COR-L47 (cell line): Measurements from ENCODE around the gene PRKCA.

Experiments
- DNase-seq: peaks from one replicate; lab custom pipeline; 2025; lab: John Stamatoyannopoulos, UW

PRKCA gene

GRCh38 chr17:66414561-66415175, 112.3 kb downstream of the PRKCA start:
- DNase-seq = no peak

DNA sequence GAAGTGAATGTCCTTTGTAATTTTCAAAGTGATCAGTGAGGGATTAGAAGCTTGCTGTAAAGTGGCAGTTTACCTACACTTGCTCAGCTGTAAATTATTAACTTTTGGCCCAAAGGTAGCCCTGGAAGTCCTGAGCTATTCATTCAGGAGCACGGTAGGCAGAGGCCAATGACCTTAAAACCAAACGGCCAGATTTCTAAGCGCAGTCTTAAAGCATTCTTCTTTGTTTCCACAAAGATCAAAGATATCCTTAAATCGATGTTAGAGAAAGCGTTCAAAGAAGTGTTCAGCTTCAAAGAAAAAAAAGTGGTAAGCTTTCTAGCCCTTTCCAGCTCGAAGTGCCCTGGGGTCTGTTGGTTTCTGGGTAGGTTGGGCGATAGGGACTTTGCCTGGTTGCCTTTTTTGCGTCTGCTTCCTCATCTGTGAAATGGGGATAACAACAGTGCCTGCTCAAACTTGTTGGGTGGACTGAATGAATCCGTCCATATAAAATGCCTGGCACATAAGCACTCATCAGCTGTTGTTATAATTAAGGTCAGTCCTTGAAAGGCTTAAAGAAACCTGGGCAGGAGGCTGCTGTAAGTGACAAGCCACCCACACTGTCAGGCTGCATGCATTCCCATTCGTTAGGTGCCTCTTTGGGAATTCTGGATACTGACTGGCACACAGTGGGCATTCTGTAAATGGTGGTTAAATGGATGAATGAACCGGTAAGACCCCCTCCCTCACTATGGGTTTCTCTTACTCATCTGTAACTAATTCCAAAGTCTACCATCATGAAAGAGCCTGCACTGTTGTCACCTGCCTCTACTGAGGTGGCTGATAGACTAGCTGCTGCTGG, 113.2 kb downstream of the PRKCA start:
- DNase-seq = no peak

GRCh38 chr17:66416207-66416940, 114.0 kb downstream of the PRKCA start:
- peak; percentile 63 for DNase-seq

GRCh38 chr17:66417300-66417719, 114.9 kb downstream of the PRKCA start:
- peak; percentile 8 for DNase-seq

DNA sequence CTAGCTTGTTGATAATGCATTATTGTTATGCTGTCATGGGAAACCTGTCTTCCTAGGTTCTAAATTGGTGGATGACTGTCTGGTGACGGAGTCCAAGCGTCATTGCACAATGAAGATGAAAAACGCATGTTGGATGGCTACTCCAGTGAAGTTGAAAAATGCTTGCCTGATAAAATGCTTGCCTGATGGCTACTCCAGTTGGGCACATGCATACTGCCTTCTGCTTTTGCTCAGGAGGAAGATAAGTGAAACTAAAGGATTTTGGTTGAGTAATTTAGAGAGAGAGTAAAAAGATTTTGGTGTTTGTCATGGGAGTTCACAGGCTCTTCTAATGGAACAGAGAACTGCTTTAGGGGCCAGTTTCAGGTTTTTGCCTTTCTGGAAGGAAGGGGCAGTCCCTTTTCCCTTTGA, 118.6 kb downstream of the PRKCA start:
- DNase-seq = no peak

DNA sequence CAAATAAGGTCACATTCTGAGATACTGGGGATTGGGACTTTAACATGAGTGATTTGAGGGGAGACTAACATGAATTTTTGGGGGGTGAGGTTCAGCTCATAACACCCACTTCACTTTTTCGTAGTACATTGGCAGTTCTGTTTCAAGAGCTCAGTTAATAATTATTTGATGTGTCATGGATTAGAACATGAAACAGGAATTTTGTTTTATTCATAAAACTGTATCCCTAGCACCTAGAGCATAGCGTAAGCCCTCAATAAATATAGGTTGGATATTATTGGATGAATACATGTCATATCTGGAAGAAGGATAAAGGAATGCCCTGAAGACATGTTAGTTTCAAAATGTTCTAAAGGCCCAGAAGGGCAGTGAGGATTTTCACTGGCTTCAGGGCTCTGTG, 119.8 kb downstream of the PRKCA start:
- DNase-seq = no peak

GRCh38 chr17:66423056-66423955, 120.9 kb downstream of the PRKCA start:
- no peak for DNase-seq

- DNase-seq = no peak
Measured at GRCh38 chr17:66425756-66426396, 123.5 kb downstream of the PRKCA start.

DNA sequence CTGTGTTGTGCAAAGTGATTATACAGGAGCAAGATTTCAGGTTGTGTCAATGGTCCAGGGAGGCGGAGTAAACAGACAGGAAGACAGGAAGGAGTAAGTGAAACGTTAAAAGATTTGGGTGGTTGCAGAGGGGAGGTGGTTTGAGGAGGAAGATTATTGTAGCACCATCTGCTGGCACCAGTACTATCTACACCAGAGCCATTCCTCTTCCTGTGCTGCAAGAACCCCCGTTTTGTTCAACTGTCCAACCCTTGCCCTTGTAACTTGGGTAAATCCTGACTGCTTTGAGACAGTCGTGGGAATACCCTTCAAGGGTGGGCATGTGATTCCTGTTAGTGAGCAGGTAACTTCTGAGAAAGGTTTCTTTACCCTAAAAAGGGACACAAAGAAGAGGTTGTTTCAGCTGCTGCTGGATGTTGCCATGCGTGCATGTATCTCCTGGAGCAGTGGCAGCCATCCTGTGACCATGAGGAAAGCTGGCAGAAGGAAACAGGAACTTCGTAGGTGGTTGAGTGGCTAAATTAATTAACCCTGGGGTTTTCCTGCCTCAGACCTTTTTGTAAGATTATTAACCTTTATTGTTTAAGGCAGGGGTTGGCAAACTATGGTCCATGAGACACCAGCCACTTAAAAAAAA, 124.1 kb downstream of the PRKCA start:
- peak; percentile 18 for DNase-seq

GRCh38 chr17:66427134-66427533, 124.7 kb downstream of the PRKCA start:
- no peak for DNase-seq

DNA sequence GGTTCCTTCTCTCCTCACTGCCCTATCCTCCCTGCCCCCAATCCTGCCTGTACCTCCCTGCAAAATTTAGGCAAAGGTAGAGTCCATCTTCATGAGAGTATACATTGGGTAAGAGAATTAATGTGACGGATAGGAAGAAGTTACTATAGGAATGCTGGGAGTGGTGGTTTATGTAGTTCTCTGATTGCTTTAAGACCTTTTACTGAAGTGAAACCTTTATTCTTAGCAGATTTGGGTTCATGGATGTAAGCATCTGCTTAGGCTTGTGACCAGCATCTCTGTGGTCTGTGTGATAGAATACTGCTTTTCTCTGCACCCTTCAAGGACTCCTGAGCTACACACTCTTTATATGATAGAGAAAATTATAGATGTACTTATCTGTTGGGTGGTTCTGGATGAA, 127.3 kb downstream of the PRKCA start:
- DNase-seq = no peak

DNA sequence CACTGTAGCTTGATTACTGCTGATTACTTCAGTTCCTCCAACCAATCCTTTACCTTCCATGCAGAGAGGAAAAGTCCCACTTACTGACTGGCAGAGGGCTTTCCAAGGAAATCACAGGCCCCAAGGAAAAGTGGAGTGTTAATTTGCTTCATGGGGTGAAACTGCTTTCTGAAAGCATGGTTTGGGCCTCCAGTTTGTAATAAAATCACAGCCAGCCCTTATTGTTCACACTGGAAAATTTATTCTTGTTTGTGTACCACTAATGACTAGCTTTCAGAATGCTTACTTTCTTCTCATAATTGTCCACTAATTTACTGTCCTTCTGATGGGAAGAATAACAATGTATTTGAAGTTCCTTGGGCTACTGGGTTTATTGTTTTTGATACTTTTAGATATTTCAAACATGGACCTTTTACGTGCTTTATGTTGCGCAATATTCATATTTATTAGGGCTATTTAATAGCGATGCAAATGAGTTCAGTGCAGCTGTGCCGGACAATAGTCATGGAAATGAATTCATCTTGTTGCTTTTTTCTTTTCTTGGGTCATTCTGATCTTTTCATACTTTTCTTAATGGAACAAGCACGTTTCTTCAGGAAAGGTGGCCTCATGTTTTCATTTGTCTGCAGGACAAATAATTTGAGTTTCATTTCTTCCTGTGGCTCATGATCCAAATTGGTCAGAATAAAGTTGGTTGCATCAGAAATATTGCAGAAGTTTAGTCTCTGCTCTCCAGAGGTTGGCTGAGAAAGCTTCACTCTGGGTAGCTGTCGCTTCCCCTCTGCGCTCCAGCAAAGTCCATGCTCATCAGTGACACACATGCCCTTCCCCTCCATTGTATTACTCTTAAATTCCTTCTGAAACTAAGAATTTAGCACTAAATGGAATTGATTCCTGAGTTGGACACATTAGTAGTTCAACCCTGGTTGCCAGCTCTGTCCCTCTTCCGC, 128.7 kb downstream of the PRKCA start:
- peak; percentile 8 for DNase-seq

DNA sequence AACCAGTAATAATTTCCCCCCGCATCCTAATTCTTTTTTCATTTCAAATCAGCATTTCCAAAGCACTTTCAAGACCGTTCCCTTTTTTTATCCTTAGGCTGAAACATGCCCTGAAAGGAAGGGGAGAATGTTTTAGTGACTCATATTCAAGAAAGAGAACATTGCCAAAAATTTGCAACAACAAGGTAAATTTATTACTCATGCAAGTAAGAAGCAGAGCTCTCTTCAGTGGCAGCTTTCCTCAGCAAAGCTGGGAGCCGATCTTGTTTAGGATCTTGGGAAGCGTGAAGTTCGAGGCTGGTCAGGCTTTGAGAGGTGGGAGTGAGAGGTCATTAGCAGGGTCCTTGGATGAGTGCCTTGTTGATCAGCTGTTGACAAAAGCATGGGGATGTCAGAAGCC, 129.5 kb downstream of the PRKCA start:
- DNase-seq = no peak

DNA sequence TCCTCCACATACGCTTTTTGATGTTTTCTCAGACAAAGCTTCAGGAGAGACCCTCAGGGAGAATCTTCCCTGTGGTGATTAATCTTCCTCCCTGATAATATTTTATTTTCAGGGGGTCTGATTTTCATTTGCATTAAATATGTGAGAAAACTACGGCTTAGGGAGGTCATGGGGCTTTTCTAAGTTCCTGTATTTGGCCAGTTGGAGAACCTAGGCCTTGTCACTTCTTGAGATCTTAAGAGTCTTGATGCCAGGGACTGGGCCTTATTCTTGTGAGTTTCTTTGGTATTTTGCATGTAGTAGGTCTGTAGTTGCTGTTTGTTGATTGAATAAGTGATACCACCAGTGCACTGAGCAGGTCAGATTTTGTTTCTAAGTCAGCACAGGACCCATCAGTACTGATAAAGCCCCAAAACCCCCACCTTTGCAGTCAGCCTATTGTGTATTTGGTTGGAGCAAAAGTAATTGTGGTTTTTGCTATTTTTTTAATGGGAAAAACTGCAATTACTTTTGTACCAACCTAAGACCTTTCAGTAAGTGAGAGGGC, 130.1 kb downstream of the PRKCA start:
- DNase-seq = no peak

DNA sequence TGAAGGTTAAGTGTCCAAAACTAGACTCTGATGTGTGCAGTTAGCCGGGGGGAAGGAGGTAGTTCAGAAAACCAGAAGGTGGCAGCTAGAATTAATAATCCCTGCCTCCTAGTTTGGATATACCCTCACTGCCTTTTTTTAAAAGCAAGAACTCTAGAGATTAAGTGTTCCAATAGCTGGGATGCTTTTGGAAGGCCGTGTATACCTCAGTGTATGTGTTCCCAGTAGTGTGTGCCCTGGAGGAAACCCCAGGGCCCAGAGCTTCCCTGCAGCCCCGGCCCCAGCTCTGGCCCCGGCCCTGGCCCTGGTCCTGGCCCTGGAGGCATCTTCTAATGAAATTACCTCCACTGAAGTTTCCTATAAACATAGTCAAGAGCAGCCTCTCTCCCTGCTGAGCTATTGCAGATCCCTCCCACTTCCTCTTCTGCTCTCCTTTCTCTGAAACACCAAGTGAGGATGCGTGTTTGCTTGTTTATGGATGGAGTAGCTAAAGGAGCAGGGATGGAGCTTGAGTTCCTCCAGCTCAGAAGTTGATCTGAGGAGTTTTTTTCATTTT, 130.7 kb downstream of the PRKCA start:
- no peak for DNase-seq

DNA sequence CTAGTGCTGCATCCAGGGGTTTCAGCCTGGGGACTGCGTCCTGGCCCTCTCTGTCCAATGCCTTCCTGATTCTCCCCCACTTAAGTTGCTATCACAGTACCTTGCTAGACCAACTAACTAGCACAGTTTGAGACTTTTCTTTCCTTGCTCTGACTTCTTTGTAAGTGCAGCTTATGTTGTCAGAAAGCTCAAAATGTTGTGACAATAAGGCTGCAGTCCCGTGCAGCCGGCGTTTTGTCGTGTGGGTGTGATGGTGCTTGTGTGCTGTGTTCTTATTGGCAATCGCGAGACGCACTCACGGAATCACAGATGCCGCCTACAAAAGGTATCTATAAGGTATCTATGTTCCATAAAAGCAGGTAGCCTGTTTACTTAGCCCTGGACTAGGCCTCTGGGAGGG, 132.8 kb downstream of the PRKCA start:
- DNase-seq = no peak

- DNase-seq = no peak
Measured at GRCh38 chr17:66436631-66437030, 134.2 kb downstream of the PRKCA start.

DNA sequence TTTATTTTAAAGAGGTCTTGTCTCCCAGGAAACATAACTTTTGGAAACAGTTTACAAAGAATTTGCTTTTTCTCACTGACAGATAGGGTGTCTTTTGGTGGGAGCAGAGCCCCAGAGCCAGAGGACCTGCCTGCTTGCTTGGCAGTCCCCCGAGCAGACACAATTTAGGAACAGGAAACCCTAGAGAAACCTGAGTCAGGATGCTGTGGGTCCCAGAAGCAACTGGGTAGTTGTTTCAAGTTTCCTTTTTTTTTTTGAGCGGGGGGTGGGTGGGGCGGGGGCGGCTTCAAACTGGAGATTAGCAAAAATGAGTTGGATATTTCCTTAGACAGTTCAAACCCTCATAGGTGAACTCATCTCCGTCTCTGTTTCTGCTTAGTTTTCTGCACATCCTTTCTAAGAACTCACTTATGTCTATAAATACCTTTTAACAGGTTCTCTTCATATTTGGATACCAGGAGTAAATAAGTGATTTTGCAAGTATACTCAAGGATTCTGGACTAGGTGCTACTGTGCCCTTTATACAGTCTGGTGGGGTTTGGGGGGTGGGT, 135.1 kb downstream of the PRKCA start:
- no peak for DNase-seq

DNA sequence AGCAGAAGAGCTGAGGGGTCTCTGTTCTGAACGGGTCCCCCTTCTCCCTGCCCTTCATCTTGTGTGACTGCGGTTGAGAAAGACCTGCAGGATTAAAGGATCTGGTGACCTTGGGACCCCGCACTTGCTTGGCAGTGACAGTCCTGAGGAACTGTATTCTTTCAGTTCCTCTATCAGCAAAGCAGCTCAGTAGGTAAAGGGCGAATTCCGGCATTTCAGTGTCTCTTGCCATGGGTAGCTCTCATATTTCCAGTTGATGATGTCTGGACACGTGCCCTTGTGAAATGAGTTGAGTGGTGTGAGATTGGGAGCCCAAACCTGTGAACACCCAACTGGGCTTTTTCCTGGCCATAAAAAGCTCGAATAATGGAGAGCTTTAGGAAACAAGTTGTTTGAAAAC, 135.7 kb downstream of the PRKCA start:
- no peak for DNase-seq
